HL-60 (cell line): ENCODE measurements around the gene HECW1.

Experiments
- GABPA ChIP-seq: IDR thresholded peaks from 2 replicates; pipeline ENCODE4 v1.6.1; 2012; ENCODE audit warnings: low read depth
- POLR2AphosphoS5 ChIP-seq: IDR thresholded peaks from 2 replicates; pipeline ENCODE4 v1.6.1; 2012; ENCODE audit warnings: low read depth
- SPI1 ChIP-seq: IDR thresholded peaks from 2 replicates; pipeline ENCODE4 v1.6.1; 2012; ENCODE audit warnings: low read depth, mild to moderate bottlenecking, borderline replicate concordance
- TF ChIP-seq, protein P1 (sequence below): IDR thresholded peaks from one replicate; pipeline ENCODE4 v1.5.1; 2011; ENCODE audit warnings: low read length, control low read depth, inconsistent platforms; ENCODE audit not compliant: insufficient read depth
- TF ChIP-seq, protein P2 (sequence below): IDR thresholded peaks from 2 replicates; pipeline ENCODE4 v1.6.1; 2012; ENCODE audit warnings: low read depth; ENCODE audit not compliant: insufficient replicate concordance

DNA sequence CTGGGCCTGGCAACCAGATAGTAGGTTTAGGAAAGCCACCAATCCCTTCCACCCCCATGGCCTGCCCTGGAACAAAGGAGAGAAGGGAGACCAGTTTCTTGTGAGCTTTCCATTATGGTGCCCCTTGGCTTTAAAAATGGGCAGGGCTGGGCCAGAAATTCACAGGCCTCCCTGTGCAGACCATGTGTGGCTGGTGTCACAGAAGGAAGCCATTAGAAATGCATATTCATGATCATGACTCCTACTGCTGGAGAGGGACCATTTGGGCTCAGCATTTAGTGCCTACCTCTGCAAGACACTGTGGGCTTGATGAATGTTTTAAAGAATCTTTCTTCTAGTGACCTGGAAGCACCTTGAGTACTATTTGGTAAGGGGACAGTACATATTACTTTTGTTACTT, 108.3 kb downstream of the HECW1 start:
- TF ChIP-seq, protein P1, sequence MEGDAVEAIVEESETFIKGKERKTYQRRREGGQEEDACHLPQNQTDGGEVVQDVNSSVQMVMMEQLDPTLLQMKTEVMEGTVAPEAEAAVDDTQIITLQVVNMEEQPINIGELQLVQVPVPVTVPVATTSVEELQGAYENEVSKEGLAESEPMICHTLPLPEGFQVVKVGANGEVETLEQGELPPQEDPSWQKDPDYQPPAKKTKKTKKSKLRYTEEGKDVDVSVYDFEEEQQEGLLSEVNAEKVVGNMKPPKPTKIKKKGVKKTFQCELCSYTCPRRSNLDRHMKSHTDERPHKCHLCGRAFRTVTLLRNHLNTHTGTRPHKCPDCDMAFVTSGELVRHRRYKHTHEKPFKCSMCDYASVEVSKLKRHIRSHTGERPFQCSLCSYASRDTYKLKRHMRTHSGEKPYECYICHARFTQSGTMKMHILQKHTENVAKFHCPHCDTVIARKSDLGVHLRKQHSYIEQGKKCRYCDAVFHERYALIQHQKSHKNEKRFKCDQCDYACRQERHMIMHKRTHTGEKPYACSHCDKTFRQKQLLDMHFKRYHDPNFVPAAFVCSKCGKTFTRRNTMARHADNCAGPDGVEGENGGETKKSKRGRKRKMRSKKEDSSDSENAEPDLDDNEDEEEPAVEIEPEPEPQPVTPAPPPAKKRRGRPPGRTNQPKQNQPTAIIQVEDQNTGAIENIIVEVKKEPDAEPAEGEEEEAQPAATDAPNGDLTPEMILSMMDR = no peak
- no peak for TF ChIP-seq POLR2AphosphoS5
- TF ChIP-seq, protein P2, sequence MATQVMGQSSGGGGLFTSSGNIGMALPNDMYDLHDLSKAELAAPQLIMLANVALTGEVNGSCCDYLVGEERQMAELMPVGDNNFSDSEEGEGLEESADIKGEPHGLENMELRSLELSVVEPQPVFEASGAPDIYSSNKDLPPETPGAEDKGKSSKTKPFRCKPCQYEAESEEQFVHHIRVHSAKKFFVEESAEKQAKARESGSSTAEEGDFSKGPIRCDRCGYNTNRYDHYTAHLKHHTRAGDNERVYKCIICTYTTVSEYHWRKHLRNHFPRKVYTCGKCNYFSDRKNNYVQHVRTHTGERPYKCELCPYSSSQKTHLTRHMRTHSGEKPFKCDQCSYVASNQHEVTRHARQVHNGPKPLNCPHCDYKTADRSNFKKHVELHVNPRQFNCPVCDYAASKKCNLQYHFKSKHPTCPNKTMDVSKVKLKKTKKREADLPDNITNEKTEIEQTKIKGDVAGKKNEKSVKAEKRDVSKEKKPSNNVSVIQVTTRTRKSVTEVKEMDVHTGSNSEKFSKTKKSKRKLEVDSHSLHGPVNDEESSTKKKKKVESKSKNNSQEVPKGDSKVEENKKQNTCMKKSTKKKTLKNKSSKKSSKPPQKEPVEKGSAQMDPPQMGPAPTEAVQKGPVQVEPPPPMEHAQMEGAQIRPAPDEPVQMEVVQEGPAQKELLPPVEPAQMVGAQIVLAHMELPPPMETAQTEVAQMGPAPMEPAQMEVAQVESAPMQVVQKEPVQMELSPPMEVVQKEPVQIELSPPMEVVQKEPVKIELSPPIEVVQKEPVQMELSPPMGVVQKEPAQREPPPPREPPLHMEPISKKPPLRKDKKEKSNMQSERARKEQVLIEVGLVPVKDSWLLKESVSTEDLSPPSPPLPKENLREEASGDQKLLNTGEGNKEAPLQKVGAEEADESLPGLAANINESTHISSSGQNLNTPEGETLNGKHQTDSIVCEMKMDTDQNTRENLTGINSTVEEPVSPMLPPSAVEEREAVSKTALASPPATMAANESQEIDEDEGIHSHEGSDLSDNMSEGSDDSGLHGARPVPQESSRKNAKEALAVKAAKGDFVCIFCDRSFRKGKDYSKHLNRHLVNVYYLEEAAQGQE = no peak
- TF ChIP-seq SPI1 = no peak
- no peak for TF ChIP-seq GABPA
